HepG2 (cell line): Measurements from ENCODE around the gene SUOX. TPM values are rescaled to one million over a fixed set of nuclear protein-coding genes. Genes with fewer than 3 reads are reported as not detected.

Source experiments
- ATAC-seq: fragments of 200-7000 bp; cut with Tn5 transposase; 3 replicates; pipeline ENCODE4 v1.9.1; 2020; ENCODE audit warnings: mild to moderate bottlenecking, moderate library complexity
- BruUV-seq: library from RNA; stranded (reverse); fragments of 400-500 nt; replicated peaks from 2 replicates; lab custom pipeline; 2021; lab: Mats Ljungman, UMichigan
- CTCF ChIA-PET: fragments of 300-600 bp; formaldehyde crosslinking; extraction: SDS; loops from one replicate; lab custom pipeline; 2021; ENCODE audit warnings: low total read pairs, inconsistent platforms, low intra/inter-chr PET ratio; lab: Yijun Ruan, JAX
- POLR2A ChIA-PET: fragments of 350-600 bp; sonication (Branson Sonifier 250); formaldehyde crosslinking; loops from one replicate; lab custom pipeline; 2020; ENCODE audit warnings: antibody characterized with exemption, inconsistent platforms; lab: Yijun Ruan, JAX
- DNase-seq: peaks from one replicate; pipeline ENCODE4 v3.0.0-alpha.2; 2015; ENCODE audit warnings: low spot score
- FAIRE-seq: peaks from 3 replicates; lab custom pipeline; 2011; peaks lifted over from hg19 to GRCh38; lab: Jason Lieb, UNC
- H2AFZ ChIP-seq: one replicate; pipeline ENCODE4 v1.6.1; 2011; ENCODE audit warnings: low read length, inconsistent platforms
- H3K27ac ChIP-seq: fragments of 300-600 bp; 3 replicates; pipeline ENCODE4 v1.8.0; 2011; ENCODE audit warnings: mixed run types, mild to moderate bottlenecking, mixed read lengths, low read length, inconsistent platforms; ENCODE audit not compliant: insufficient read depth; ENCODE audit errors: extremely low read length
- H3K27me3 ChIP-seq, 2 experiments: fragments of 200-600 bp in 1 of 2; 2 replicates in 1 of 2; 3 replicates in 1 of 2; pipeline versions ENCODE4 v1.6.0 to v1.8.0; 2011; ENCODE audit warnings: low read length in 2 of 2, mild to moderate bottlenecking in 2 of 2, moderate library complexity in 2 of 2, inconsistent platforms in 1 of 2; ENCODE audit not compliant: insufficient read depth in 2 of 2, control insufficient read depth in 1 of 2
- H3K36me3 ChIP-seq, 2 experiments: fragments of 200-600 bp in 1 of 2; replicated peaks in 1 of 2; 2 replicates in 1 of 2; 3 replicates in 1 of 2; pipeline versions ENCODE4 v1.5.1 to v1.8.0; 2011; ENCODE audit warnings: low read length in 2 of 2, inconsistent platforms in 1 of 2; ENCODE audit not compliant: insufficient read depth in 2 of 2, control insufficient read depth in 1 of 2
- H3K4me1 ChIP-seq: 2 replicates; pipeline ENCODE4 v1.5.1; 2012; ENCODE audit warnings: low read length, inconsistent platforms; ENCODE audit not compliant: insufficient read depth
- H3K4me2 ChIP-seq: 2 replicates; pipeline ENCODE4 v1.6.0; 2011; ENCODE audit warnings: low read depth, low read length, inconsistent platforms
- H3K4me3 ChIP-seq, 3 experiments: fragments of 200-600 bp in 1 of 3; sonication (generic), shearing (Covaris generic) in 1 of 3; replicated peaks in 1 of 3; 2 replicates each; pipeline ENCODE4 v1.5.1; 2011 to 2016; ENCODE audit warnings: low read length in 3 of 3, inconsistent platforms in 2 of 3, low read depth in 2 of 3, mild to moderate bottlenecking in 2 of 3, control low read depth in 1 of 3, mixed read lengths in 1 of 3; ENCODE audit not compliant: insufficient read depth in 1 of 3
- H3K79me2 ChIP-seq: one replicate; pipeline ENCODE4 v1.6.1; 2011; ENCODE audit warnings: low read length, inconsistent platforms; ENCODE audit not compliant: insufficient read depth
- H3K9ac ChIP-seq: 2 replicates; pipeline ENCODE4 v1.6.0; 2011; ENCODE audit warnings: mild to moderate bottlenecking, low read depth, low read length, inconsistent platforms; ENCODE audit not compliant: insufficient read depth
- H3K9me3 ChIP-seq: 2 replicates; pipeline ENCODE4 v1.5.1; 2012; ENCODE audit warnings: mild to moderate bottlenecking, low read length
- H4K20me1 ChIP-seq: 2 replicates; pipeline ENCODE4 v1.6.0; 2011; ENCODE audit warnings: inconsistent platforms, mild to moderate bottlenecking, low read length, moderate library complexity; ENCODE audit not compliant: insufficient read depth
- AGO1 ChIP-seq: fragments of 200-400 bp; formaldehyde crosslinking; IDR thresholded peaks from 2 replicates; pipeline ENCODE4 v1.6.1; 2017; ENCODE audit warnings: mild to moderate bottlenecking, low read depth, low read length, moderate library complexity; ENCODE audit not compliant: poor library complexity, severe bottlenecking
- HNRNPH1 ChIP-seq: fragments of 200-400 bp; formaldehyde crosslinking; optimal IDR thresholded peaks from 2 replicates; pipeline ENCODE3; 2017; ENCODE audit warnings: mild to moderate bottlenecking, low read depth, low read length
- MLXIP ChIP-seq: sonication (generic); formaldehyde crosslinking; IDR thresholded peaks from 2 replicates; pipeline ENCODE4 v1.9.0; 2021; ENCODE audit warnings: missing genetic modification reagents, borderline replicate concordance
- SOX13 ChIP-seq, 3 experiments: fragments of 450-650 bp in 1 of 3; sonication (generic) in 1 of 3; formaldehyde crosslinking in 1 of 3; IDR thresholded peaks in 2 of 3; conservative IDR thresholded peaks in 1 of 3; 2 replicates each; pipeline versions ENCODE4 v1.5.0 to v1.6.1; 2016 to 2020; ENCODE audit warnings: antibody characterized with exemption in 1 of 3, mild to moderate bottlenecking in 1 of 3, missing compliant biosample characterization in 1 of 3, missing genetic modification reagents in 1 of 3, moderate library complexity in 1 of 3
- WIZ ChIP-seq: sonication (generic); formaldehyde crosslinking; IDR thresholded peaks from 2 replicates; pipeline ENCODE4 v1.5.1; 2020; ENCODE audit warnings: mild to moderate bottlenecking, missing genetic modification reagents
- ZBTB42 ChIP-seq: sonication (generic); formaldehyde crosslinking; IDR thresholded peaks from 2 replicates; pipeline ENCODE4 v1.5.0; 2020; ENCODE audit warnings: mild to moderate bottlenecking, missing genetic modification reagents
- ZFP91 ChIP-seq: sonication (generic); formaldehyde crosslinking; IDR thresholded peaks from 2 replicates; pipeline ENCODE4 v1.9.0; 2022; ENCODE audit warnings: missing genetic modification reagents, mild to moderate bottlenecking, borderline replicate concordance
- ZGPAT ChIP-seq: IDR thresholded peaks from 2 replicates; pipeline ENCODE4 v1.6.1; 2016; ENCODE audit warnings: mild to moderate bottlenecking
- ZNF230 ChIP-seq: sonication (generic); formaldehyde crosslinking; IDR thresholded peaks from 2 replicates; pipeline ENCODE4 v1.4.0; 2020; ENCODE audit warnings: mild to moderate bottlenecking, missing genetic modification reagents
- ZNF317 ChIP-seq: sonication (generic); formaldehyde crosslinking; IDR thresholded peaks from 2 replicates; pipeline ENCODE4 v1.5.0; 2020; ENCODE audit warnings: mild to moderate bottlenecking, missing genetic modification reagents
- ZNF329 ChIP-seq: sonication (generic); formaldehyde crosslinking; IDR thresholded peaks from 2 replicates; pipeline ENCODE4 v1.9.0; 2021; ENCODE audit warnings: low read depth, mild to moderate bottlenecking, missing genetic modification reagents
- ZNF484 ChIP-seq: sonication (generic); formaldehyde crosslinking; IDR thresholded peaks from 2 replicates; pipeline ENCODE4 v1.5.1; 2020; ENCODE audit warnings: mild to moderate bottlenecking, low read depth, missing genetic modification reagents, borderline replicate concordance
- ZNF607 ChIP-seq: sonication (generic); formaldehyde crosslinking; IDR thresholded peaks from 2 replicates; pipeline ENCODE4 v1.5.1; 2020; ENCODE audit warnings: missing genetic modification reagents, mild to moderate bottlenecking, borderline replicate concordance
- ZNF703 ChIP-seq: sonication (generic); formaldehyde crosslinking; IDR thresholded peaks from 2 replicates; pipeline ENCODE4 v1.5.1; 2020; ENCODE audit warnings: missing genetic modification reagents, mild to moderate bottlenecking, moderate library complexity, borderline replicate concordance
- ZNF775 ChIP-seq: sonication (generic); formaldehyde crosslinking; IDR thresholded peaks from 2 replicates; pipeline ENCODE4 v1.4.0; 2020; ENCODE audit warnings: missing genetic modification reagents, mild to moderate bottlenecking, moderate library complexity, borderline replicate concordance
- WGBS: methylation state at CpG from one replicate; pipeline ENCODE4 v1.1.6; 2017; ENCODE audit warnings: low lambda C conversion rate; 5-methylcytosine and 5-hydroxymethylcytosine counted together
- in situ Hi-C: cut with HindIII; loops from 2 replicates; pipeline ENCODE4 v1.10.0; 2017; ENCODE audit warnings: low pct_unique_long_range_greater_than_20kb; ENCODE audit not compliant: extremely low pct_ligation_motif_present
- intact Hi-C: fragments of 100-400 bp; cut with micrococcal nuclease; formaldehyde crosslinking; loops from one replicate; pipeline ENCODE4 v1.10.0; 2022; ENCODE audit not compliant: unreplicated experiment
- polyA plus RNA-seq, 8 experiments: library from polyadenylated mRNA; depleted of rRNA in 3 of 8; stranded (reverse) in 7 of 8; unstranded in 1 of 8; fragments of >200 nt; fragmentation: Illumina TruSeq in 4 of 8; extraction: Trizol in 4 of 8; gene quantifications; 2 replicates each; pipeline versions ENCODE4 v1.2.1 to v1.2.3, GENCODE V29; 2011 to 2016; ENCODE audit warnings: low read depth in 4 of 8, missing spikeins in 1 of 8, mixed read lengths in 1 of 8; ENCODE audit not compliant: insufficient read depth in 1 of 8
- total RNA-seq, 5 experiments: library from RNA; depleted of rRNA; stranded (reverse); fragments of >200 nt; fragmentation: Illumina TruSeq; extraction: Trizol; gene quantifications; 2 replicates each; pipeline ENCODE4 v1.2.3, GENCODE V29; 2016; ENCODE audit warnings: low read depth in 1 of 5
- TF ChIP-seq, protein P1 (sequence below): IDR thresholded peaks from 2 replicates; pipeline ENCODE4 v1.6.1; 2016; ENCODE audit warnings: missing genetic modification reagents, missing compliant biosample characterization

Gene SUOX
- total and polyA plus RNA-seq, 2 of the 13 experiments (the other 11 are each of a cell fraction or from before 2014, with no cell fraction given): 23.9 to 25.9 TPM

- FAIRE-seq (peak; percentile 37), DNase-seq (peak; percentile 31), ATAC-seq (peak; percentile 61)
- Histone ChIP-seq H4K20me1 (no peaks in the 10 kb centered on the region), H3K9me3 (no peaks in the 10 kb centered on the region), H3K27ac (peak overlapping the region; percentile 82), H2AFZ (no peak overlapping the region), H3K36me3 (peaks cover 2 to 14% of the 10 kb centered on the region in 2 experiments; a peak in 4 of 5 replicates), H3K79me2 (peaks cover 32% of the 10 kb centered on the region), H3K4me3 (peak overlapping the region; percentile 90 to 99 (median 96)), H3K9ac (peak overlapping the region; percentile 94), H3K4me1 (peaks cover 42% of the 10 kb centered on the region), H3K4me2 (peak overlapping the region; percentile 72), H3K27me3 (no peaks in the 10 kb centered on the region)
- no TSS peak for BruUV-seq
- WGBS: under 1% methylated on average over 14 of the region's 15 CpGs
- intact Hi-C loops: no loop called here
- in situ Hi-C loops: loop anchor here (10.0 kb wide), 1 partner anchor 60 kb away; no protein-coding TSS in a partner anchor
- POLR2A ChIA-PET: interaction anchor here (0.6 to 3.2 kb wide), 37 partner anchors 10 to 259 kb away, joined by 3 to 60 read pairs (median 7); partner anchors contain the start of genes BLOC1S1, CD63, DNAJC14 and ERBB3
- CTCF ChIA-PET: interaction anchor here (1.5 kb wide), 1 partner anchor 18 kb away, joined by 4 read pairs; no protein-coding TSS in a partner anchor
- TF ChIP-seq HNRNPH1: no peak
- TF ChIP-seq ZNF230 (CRISPR knock-in tag): no peak
- TF ChIP-seq ZNF607 (CRISPR knock-in tag): 0 out of 2 replicates have a peak, but pooled peaks have one; percentile 57
- no peak for TF ChIP-seq MLXIP (CRISPR knock-in tag)
- TF ChIP-seq ZNF484 (CRISPR knock-in tag): 0 out of 2 replicates have a peak, but pooled peaks have one; percentile 13
- TF ChIP-seq ZNF317 (CRISPR knock-in tag): 0 out of 2 replicates have a peak, but pooled peaks have one; percentile 4
- TF ChIP-seq ZNF329 (CRISPR knock-in tag): peak; percentile 21; the same call in 1 of the 2 replicates
- TF ChIP-seq ZNF703 (CRISPR knock-in tag): no peak
- TF ChIP-seq ZFP91 (CRISPR knock-in tag): peak; percentile 77; the same call in 1 of the 2 replicates
- no peak for TF ChIP-seq WIZ (CRISPR knock-in tag)
- 0 out of 2 replicates have a peak, but pooled peaks have one; percentile 37 for TF ChIP-seq ZBTB42 (CRISPR knock-in tag)
- TF ChIP-seq SOX13 (IDR thresholded peaks at IDR 0.05): no peak
- no peak for TF ChIP-seq SOX13 (CRISPR knock-in tag; conservative IDR thresholded peaks at IDR 0.05 in 1 of 2, IDR thresholded peaks at IDR 0.05 in 1 of 2)
- no peak for TF ChIP-seq ZNF775 (CRISPR knock-in tag)
- TF ChIP-seq, protein P1, sequence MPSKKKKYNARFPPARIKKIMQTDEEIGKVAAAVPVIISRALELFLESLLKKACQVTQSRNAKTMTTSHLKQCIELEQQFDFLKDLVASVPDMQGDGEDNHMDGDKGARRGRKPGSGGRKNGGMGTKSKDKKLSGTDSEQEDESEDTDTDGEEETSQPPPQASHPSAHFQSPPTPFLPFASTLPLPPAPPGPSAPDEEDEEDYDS (CRISPR knock-in tag): no peak
- TF ChIP-seq ZGPAT (CRISPR knock-in tag): peak; percentile 11; the same call in 1 of the 2 replicates
- no peak for TF ChIP-seq AGO1
Measured at GRCh38 chr12:55974308-55974730, 22.8 kb upstream of the SUOX start.
